GM23338 (cell line): ENCODE data around the gene GRIN2A. TPM values are rescaled to one million over a fixed set of nuclear protein-coding genes. Genes with fewer than 3 reads are reported as not detected.

Experiments used
- ATAC-seq: fragments of 200-7000 bp; cut with Tn5 transposase; 3 replicates; pipeline ENCODE4 v1.9.1; 2020
- DNase-seq: peaks from one replicate; pipeline ENCODE4 v3.0.0-alpha.2; 2015; ENCODE audit warnings: low spot score
- H2AFZ ChIP-seq: fragments of 200-600 bp; sonication (generic); 2 replicates; pipeline ENCODE4 v1.8.0; 2016; ENCODE audit warnings: antibody characterized with exemption, mild to moderate bottlenecking, moderate library complexity
- H3F3A ChIP-seq: fragments of 200-600 bp; sonication (generic); replicated peaks from 2 replicates; pipeline ENCODE4 v1.8.0; 2017; ENCODE audit warnings: antibody characterized with exemption, mixed run types, low read depth
- H3K27ac ChIP-seq: fragments of 200-600 bp; sonication (generic); 2 replicates; pipeline ENCODE4 v1.6.1; 2016; ENCODE audit warnings: low read depth
- H3K27me3 ChIP-seq: fragments of 200-600 bp; sonication (generic); 2 replicates; pipeline ENCODE4 v1.8.0; 2016; ENCODE audit warnings: mild to moderate bottlenecking, mixed run types, moderate library complexity; ENCODE audit not compliant: insufficient read depth
- H3K36me3 ChIP-seq: fragments of 200-600 bp; sonication (generic); 2 replicates; pipeline ENCODE4 v1.8.0; 2016; ENCODE audit warnings: mild to moderate bottlenecking; ENCODE audit not compliant: insufficient read depth
- H3K4me1 ChIP-seq: fragments of 200-600 bp; sonication (generic); 2 replicates; pipeline ENCODE4 v1.8.0; 2016; ENCODE audit warnings: mild to moderate bottlenecking, moderate library complexity; ENCODE audit not compliant: insufficient read depth
- H3K4me2 ChIP-seq: fragments of 200-600 bp; sonication (generic); 2 replicates; pipeline ENCODE4 v1.7.1; 2017; ENCODE audit warnings: mixed run types
- H3K4me3 ChIP-seq: fragments of 200-600 bp; sonication (generic); 2 replicates; pipeline ENCODE4 v1.6.1; 2016; ENCODE audit warnings: mixed run types
- H3K79me2 ChIP-seq: fragments of 200-600 bp; sonication (generic); replicated peaks from 2 replicates; pipeline ENCODE4 v1.8.0; 2017; ENCODE audit warnings: mild to moderate bottlenecking; ENCODE audit not compliant: insufficient read depth
- H3K9me2 ChIP-seq: fragments of 200-600 bp; sonication (generic); 2 replicates; pipeline ENCODE4 v1.8.0; 2017; ENCODE audit not compliant: insufficient read depth
- H4K20me1 ChIP-seq: fragments of 200-600 bp; sonication (generic); replicated peaks from 2 replicates; pipeline ENCODE4 v1.8.0; 2017; ENCODE audit warnings: mild to moderate bottlenecking; ENCODE audit not compliant: insufficient read depth
- H3K27ac Mint-ChIP-seq: 2 replicates; pipeline ENCODE4 v1.8.0; 2020; ENCODE audit warnings: inconsistent platforms, mild to moderate bottlenecking, moderate library complexity, mixed read lengths
- H3K27me3 Mint-ChIP-seq: 3 replicates; pipeline ENCODE4 v1.8.0; 2022; ENCODE audit warnings: low read depth, mild to moderate bottlenecking, moderate library complexity, mixed read lengths, inconsistent platforms; ENCODE audit not compliant: insufficient read depth, poor library complexity
- H3K36me3 Mint-ChIP-seq: 3 replicates; pipeline ENCODE4 v1.8.0; 2021; ENCODE audit warnings: low read depth, mild to moderate bottlenecking, inconsistent platforms, moderate library complexity, mixed read lengths
- H3K4me1 Mint-ChIP-seq: 3 replicates; pipeline ENCODE4 v1.8.0; 2020; ENCODE audit warnings: mild to moderate bottlenecking, inconsistent platforms, mixed read lengths
- H3K4me3 Mint-ChIP-seq: 3 replicates; pipeline ENCODE4 v1.8.0; 2021; ENCODE audit warnings: moderate library complexity, mild to moderate bottlenecking, inconsistent platforms, mixed read lengths
- H3K9me3 Mint-ChIP-seq: 3 replicates; pipeline ENCODE4 v1.8.0; 2020; ENCODE audit warnings: moderate library complexity, mild to moderate bottlenecking, inconsistent platforms, mixed read lengths
- EZH2 ChIP-seq: fragments of 200-600 bp; sonication (generic); IDR thresholded peaks from one replicate; pipeline ENCODE4 v1.8.0; 2017; ENCODE audit warnings: antibody characterized with exemption, mild to moderate bottlenecking, low read depth; ENCODE audit not compliant: unreplicated experiment
- EZH2phosphoT487 ChIP-seq: fragments of 200-600 bp; sonication (generic); IDR thresholded peaks from one replicate; pipeline ENCODE4 v1.8.1; 2018; ENCODE audit warnings: antibody characterized with exemption; ENCODE audit not compliant: unreplicated experiment
- NANOG ChIP-seq: IDR thresholded peaks from 2 replicates; pipeline ENCODE4 v1.6.1; 2016; ENCODE audit warnings: antibody characterized with exemption, borderline replicate concordance
- POLR2AphosphoS5 ChIP-seq: IDR thresholded peaks from 2 replicates; pipeline ENCODE4 v1.6.1; 2016; ENCODE audit warnings: antibody characterized with exemption, low read depth
- STAT1 ChIP-seq: IDR thresholded peaks from one replicate; pipeline ENCODE4 v1.6.1; 2016; ENCODE audit warnings: antibody characterized with exemption; ENCODE audit not compliant: unreplicated experiment
- ZNF114 ChIP-seq: fragments of 250-450 bp; sonication (Bioruptor Pico); IDR thresholded peaks from 2 replicates; pipeline ENCODE4 v1.5.0; 2020; ENCODE audit warnings: mild to moderate bottlenecking, moderate library complexity
- ZNF331 ChIP-seq: fragments of 250-450 bp; sonication (Bioruptor Pico); IDR thresholded peaks from 2 replicates; pipeline ENCODE4 v1.5.0; 2020; ENCODE audit warnings: low read depth, mild to moderate bottlenecking, moderate library complexity
- polyA plus RNA-seq: library from polyadenylated mRNA; unstranded; fragments of >200 nt; fragmentation: Nextera tagmentation; extraction: Ambion mirVana; gene quantifications from 2 replicates; pipeline ENCODE4 v1.2.1, GENCODE V29; 2016
- total RNA-seq: library from RNA; depleted of rRNA; stranded (reverse); fragments of >200 nt; shearing (Covaris generic); gene quantifications from 2 replicates; pipeline ENCODE4 v1.2.3, GENCODE V29; 2014
- TF ChIP-seq, protein P1 (sequence below): fragments of 250-450 bp; sonication (Bioruptor Pico); IDR thresholded peaks from 2 replicates; pipeline ENCODE4 v1.5.0; 2020; ENCODE audit warnings: mild to moderate bottlenecking, moderate library complexity

The GRIN2A gene
- total and polyA plus RNA-seq, 2 experiments from 2014 or later = 0.89 to 5.1 TPM

DNA sequence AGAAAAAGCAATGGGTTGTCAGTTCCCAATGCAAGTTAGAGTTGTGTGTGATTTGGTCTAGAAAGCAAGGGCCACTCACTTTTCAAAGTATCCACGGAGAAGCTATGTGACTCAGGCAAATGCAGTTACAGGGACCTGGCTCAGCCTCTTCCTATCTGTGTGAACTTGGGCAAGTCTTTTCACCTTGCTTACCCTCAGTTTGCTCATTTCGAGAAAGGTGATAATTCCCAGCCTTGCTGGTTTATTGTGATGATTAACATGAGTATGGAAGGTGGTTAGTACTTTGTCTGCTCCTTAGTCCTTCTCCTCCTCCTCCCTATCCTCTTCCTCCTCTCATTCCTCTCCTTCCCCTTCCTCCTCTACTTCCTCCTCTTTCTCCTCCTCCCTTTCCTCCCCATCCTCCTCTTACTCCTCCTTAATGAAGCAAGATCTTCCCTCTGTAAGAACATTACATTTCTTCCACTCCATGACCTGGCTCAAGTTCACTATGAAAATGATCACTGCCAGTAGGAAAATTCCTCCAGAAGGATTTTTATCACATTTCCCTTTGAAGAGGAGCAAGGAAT is 204.0 kb downstream of the GRIN2A start:
- H4K20me1 ChIP-seq = no peaks in the 10 kb centered on the region
- Mint-ChIP-seq H3K27me3 (peaks cover 5% of the 10 kb centered on the region), H3K36me3 (peaks cover 5% of the 10 kb centered on the region; the same call in 2 of the 3 replicates), H3K4me3 (no peak overlapping the region), H3K27ac (no peak overlapping the region), H3K9me3 (peaks cover 7% of the 10 kb centered on the region; the same call in 2 of the 3 replicates), H3K4me1 (peaks cover 10% of the 10 kb centered on the region; the same call in 2 of the 3 replicates)
- no peak overlapping the region for H3K27ac ChIP-seq
- H3K4me1 ChIP-seq = peaks cover 3% of the 10 kb centered on the region
- peaks cover 7% of the 10 kb centered on the region; the same call in 1 of the 2 replicates for H3K27me3 ChIP-seq
- H3K9me2 ChIP-seq = no peaks in the 10 kb centered on the region
- H2AFZ ChIP-seq = no peak overlapping the region
- DNase-seq = no peak
- H3K79me2 ChIP-seq = no peaks in the 10 kb centered on the region
- no peak overlapping the region for H3K4me3 ChIP-seq
- H3F3A ChIP-seq = no peaks in the 10 kb centered on the region
- ATAC-seq = no peak
- H3K4me2 ChIP-seq = no peak overlapping the region
- no peaks in the 10 kb centered on the region for H3K36me3 ChIP-seq
- no peak for TF ChIP-seq EZH2phosphoT487
- TF ChIP-seq NANOG = no peak
- no peak for TF ChIP-seq POLR2AphosphoS5
- TF ChIP-seq, protein P1, sequence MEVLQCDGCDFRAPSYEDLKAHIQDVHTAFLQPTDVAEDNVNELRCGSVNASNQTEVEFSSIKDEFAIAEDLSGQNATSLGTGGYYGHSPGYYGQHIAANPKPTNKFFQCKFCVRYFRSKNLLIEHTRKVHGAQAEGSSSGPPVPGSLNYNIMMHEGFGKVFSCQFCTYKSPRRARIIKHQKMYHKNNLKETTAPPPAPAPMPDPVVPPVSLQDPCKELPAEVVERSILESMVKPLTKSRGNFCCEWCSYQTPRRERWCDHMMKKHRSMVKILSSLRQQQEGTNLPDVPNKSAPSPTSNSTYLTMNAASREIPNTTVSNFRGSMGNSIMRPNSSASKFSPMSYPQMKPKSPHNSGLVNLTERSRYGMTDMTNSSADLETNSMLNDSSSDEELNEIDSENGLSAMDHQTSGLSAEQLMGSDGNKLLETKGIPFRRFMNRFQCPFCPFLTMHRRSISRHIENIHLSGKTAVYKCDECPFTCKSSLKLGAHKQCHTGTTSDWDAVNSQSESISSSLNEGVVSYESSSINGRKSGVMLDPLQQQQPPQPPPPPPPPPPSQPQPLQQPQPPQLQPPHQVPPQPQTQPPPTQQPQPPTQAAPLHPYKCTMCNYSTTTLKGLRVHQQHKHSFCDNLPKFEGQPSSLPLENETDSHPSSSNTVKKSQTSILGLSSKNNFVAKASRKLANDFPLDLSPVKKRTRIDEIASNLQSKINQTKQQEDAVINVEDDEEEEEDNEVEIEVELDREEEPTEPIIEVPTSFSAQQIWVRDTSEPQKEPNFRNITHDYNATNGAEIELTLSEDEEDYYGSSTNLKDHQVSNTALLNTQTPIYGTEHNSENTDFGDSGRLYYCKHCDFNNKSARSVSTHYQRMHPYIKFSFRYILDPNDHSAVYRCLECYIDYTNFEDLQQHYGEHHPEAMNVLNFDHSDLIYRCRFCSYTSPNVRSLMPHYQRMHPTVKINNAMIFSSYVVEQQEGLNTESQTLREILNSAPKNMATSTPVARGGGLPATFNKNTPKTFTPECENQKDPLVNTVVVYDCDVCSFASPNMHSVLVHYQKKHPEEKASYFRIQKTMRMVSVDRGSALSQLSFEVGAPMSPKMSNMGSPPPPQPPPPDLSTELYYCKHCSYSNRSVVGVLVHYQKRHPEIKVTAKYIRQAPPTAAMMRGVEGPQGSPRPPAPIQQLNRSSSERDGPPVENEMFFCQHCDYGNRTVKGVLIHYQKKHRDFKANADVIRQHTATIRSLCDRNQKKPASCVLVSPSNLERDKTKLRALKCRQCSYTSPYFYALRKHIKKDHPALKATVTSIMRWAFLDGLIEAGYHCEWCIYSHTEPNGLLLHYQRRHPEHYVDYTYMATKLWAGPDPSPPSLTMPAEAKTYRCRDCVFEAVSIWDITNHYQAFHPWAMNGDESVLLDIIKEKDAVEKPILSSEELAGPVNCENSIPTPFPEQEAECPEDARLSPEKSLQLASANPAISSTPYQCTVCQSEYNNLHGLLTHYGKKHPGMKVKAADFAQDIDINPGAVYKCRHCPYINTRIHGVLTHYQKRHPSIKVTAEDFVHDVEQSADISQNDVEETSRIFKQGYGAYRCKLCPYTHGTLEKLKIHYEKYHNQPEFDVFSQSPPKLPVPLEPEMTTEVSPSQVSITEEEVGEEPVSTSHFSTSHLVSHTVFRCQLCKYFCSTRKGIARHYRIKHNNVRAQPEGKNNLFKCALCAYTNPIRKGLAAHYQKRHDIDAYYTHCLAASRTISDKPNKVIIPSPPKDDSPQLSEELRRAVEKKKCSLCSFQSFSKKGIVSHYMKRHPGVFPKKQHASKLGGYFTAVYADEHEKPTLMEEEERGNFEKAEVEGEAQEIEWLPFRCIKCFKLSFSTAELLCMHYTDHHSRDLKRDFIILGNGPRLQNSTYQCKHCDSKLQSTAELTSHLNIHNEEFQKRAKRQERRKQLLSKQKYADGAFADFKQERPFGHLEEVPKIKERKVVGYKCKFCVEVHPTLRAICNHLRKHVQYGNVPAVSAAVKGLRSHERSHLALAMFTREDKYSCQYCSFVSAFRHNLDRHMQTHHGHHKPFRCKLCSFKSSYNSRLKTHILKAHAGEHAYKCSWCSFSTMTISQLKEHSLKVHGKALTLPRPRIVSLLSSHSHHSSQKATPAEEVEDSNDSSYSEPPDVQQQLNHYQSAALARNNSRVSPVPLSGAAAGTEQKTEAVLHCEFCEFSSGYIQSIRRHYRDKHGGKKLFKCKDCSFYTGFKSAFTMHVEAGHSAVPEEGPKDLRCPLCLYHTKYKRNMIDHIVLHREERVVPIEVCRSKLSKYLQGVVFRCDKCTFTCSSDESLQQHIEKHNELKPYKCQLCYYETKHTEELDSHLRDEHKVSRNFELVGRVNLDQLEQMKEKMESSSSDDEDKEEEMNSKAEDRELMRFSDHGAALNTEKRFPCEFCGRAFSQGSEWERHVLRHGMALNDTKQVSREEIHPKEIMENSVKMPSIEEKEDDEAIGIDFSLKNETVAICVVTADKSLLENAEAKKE (CRISPR knock-in tag) = no peak
- no peak for TF ChIP-seq EZH2

GRCh38 chr16:9977333-9977897 is 204.8 kb downstream of the GRIN2A start:
- DNase-seq (no peak), ATAC-seq (no peak)
- Mint-ChIP-seq H3K4me1 (peaks cover 19% of the 10 kb centered on the region), H3K27ac (no peak overlapping the region), H3K9me3 (peaks cover 7% of the 10 kb centered on the region; the same call in 2 of the 3 replicates), H3K36me3 (peaks cover 5% of the 10 kb centered on the region; the same call in 2 of the 3 replicates), H3K27me3 (peaks cover 9% of the 10 kb centered on the region), H3K4me3 (no peak overlapping the region)
- Histone ChIP-seq H2AFZ (no peak overlapping the region), H3K4me2 (no peak overlapping the region), H3K9me2 (no peaks in the 10 kb centered on the region), H3K79me2 (no peaks in the 10 kb centered on the region), H3K4me3 (no peak overlapping the region), H3K36me3 (no peaks in the 10 kb centered on the region), H4K20me1 (no peaks in the 10 kb centered on the region), H3K27me3 (peaks cover 11% of the 10 kb centered on the region; the same call in 1 of the 2 replicates), H3K27ac (no peak overlapping the region), H3K4me1 (peaks cover 12% of the 10 kb centered on the region), H3F3A (no peaks in the 10 kb centered on the region)
- no peak for TF ChIP-seq ZNF114
- no peak for TF ChIP-seq STAT1
- TF ChIP-seq ZNF331 (CRISPR knock-in tag) = no peak
